Esophagus muscularis mucosa (tissue), 4 donors: ENCODE measurements around the gene PEPD. TPM values are rescaled to one million over a fixed set of nuclear protein-coding genes. Genes with fewer than 3 reads are reported as not detected.

Source experiments
- DNase-seq: peaks from one replicate; pipeline ENCODE4 v3.0.0-alpha.2; 2017; ENCODE audit errors: extremely low spot score
- H3K27ac ChIP-seq, 4 donors: fragments of 200-600 bp; sonication (generic); replicated peaks in 1 of 4; 1 replicate in 3 of 4; 2 replicates in 1 of 4; pipeline ENCODE4 v1.5.1; 2016 to 2019; ENCODE audit warnings: mild to moderate bottlenecking in 1 of 4
- H3K27me3 ChIP-seq, 4 donors: fragments of 200-600 bp; sonication (generic); one replicate each; pipeline versions ENCODE4 v1.5.1 to v1.6.0; 2016 to 2019
- H3K36me3 ChIP-seq, 4 donors: fragments of 200-600 bp; sonication (generic); one replicate each; pipeline ENCODE4 v1.5.1; 2016 to 2019
- H3K4me1 ChIP-seq, 4 donors: fragments of 200-600 bp; sonication (generic); one replicate each; pipeline ENCODE4 v1.5.1; 2016 to 2019
- H3K4me3 ChIP-seq, 4 donors: fragments of 200-600 bp; sonication (generic); 1 replicate in 2 of 4; 2 replicates in 2 of 4; pipeline ENCODE4 v1.5.1; 2016 to 2019; ENCODE audit warnings: mild to moderate bottlenecking in 4 of 4, moderate library complexity in 1 of 4
- H3K9me3 ChIP-seq, 4 donors: fragments of 200-600 bp; sonication (generic); 1 replicate in 3 of 4; 2 replicates in 1 of 4; pipeline ENCODE4 v1.5.1; 2016 to 2019
- EP300 ChIP-seq: sonication (generic); formaldehyde crosslinking; IDR thresholded peaks from one replicate; pipeline ENCODE4 v1.6.1; 2017; ENCODE audit warnings: antibody characterized with exemption
- POLR2A ChIP-seq: fragments of 450-650 bp; IDR thresholded peaks from one replicate; pipeline ENCODE4 v1.6.1; 2017; ENCODE audit warnings: antibody characterized with exemption, moderate library complexity, mild to moderate bottlenecking, low read depth
- POLR2AphosphoS5 ChIP-seq, 2 donors: sonication (generic); formaldehyde crosslinking; IDR thresholded peaks; one replicate each; pipeline ENCODE4 v1.6.1; 2017; ENCODE audit warnings: antibody characterized with exemption in 2 of 2
- WGBS: methylation state at CpG from one replicate; pipeline ENCODE4 v1.1.5; 2018; 5-methylcytosine and 5-hydroxymethylcytosine counted together
- intact Hi-C: fragments of 100-400 bp; cut with DNase I; formaldehyde crosslinking; loops from one replicate; pipeline ENCODE4 v1.15.1; 2023
- total RNA-seq, 4 donors: library from RNA; depleted of rRNA; stranded (reverse); fragments of >200 nt; gene quantifications; one replicate each; pipeline versions ENCODE4 v1.1.0 to v1.2.1, GENCODE V29; 2016
- TF ChIP-seq, protein P1 (sequence below), 3 experiments: fragments of 200-600 bp in 2 of 3; fragments of 450-650 bp in 1 of 3; sonication (generic) in 2 of 3; IDR thresholded peaks; one replicate each; pipeline ENCODE4 v1.5.1; 2017 to 2019; ENCODE audit warnings: antibody characterized with exemption in 3 of 3, mild to moderate bottlenecking in 2 of 3, moderate library complexity in 1 of 3

The PEPD gene
- total RNA-seq, 4 donors from 2014 or later: 59.8 to 90.9 (median 73.0) TPM

- H3K27ac ChIP-seq: no peak overlapping the region
- H3K4me3 ChIP-seq: no peak overlapping the region
- DNase-seq: no peak
- H3K27me3 ChIP-seq: no peaks in the 10 kb centered on the region
- intact Hi-C loops: no loop called here
- 95% methylated on average over 3 of the region's 3 CpGs for WGBS
- TF ChIP-seq POLR2AphosphoS5 (IDR thresholded peaks at IDR 0.05): no peak
- TF ChIP-seq POLR2A: no peak
- no peak for TF ChIP-seq EP300
- TF ChIP-seq, protein P1, sequence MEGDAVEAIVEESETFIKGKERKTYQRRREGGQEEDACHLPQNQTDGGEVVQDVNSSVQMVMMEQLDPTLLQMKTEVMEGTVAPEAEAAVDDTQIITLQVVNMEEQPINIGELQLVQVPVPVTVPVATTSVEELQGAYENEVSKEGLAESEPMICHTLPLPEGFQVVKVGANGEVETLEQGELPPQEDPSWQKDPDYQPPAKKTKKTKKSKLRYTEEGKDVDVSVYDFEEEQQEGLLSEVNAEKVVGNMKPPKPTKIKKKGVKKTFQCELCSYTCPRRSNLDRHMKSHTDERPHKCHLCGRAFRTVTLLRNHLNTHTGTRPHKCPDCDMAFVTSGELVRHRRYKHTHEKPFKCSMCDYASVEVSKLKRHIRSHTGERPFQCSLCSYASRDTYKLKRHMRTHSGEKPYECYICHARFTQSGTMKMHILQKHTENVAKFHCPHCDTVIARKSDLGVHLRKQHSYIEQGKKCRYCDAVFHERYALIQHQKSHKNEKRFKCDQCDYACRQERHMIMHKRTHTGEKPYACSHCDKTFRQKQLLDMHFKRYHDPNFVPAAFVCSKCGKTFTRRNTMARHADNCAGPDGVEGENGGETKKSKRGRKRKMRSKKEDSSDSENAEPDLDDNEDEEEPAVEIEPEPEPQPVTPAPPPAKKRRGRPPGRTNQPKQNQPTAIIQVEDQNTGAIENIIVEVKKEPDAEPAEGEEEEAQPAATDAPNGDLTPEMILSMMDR (IDR thresholded peaks at IDR 0.05): no peak
- no peaks in the 10 kb centered on the region for H3K9me3 ChIP-seq
- H3K36me3 ChIP-seq: peaks cover 0 to 18% (median 7%) of the 10 kb centered on the region in 4 donors
- H3K4me1 ChIP-seq: no peaks in the 10 kb centered on the region
These were observed 68.3 kb downstream of the PEPD start for GRCh38 chr19:33453265-33453664.

- H3K4me3 ChIP-seq: no peak overlapping the region
- H3K4me1 ChIP-seq: no peaks in the 10 kb centered on the region
- intact Hi-C loops: no loop called here
- 97% methylated on average over 7 of the region's 7 CpGs for WGBS
- H3K9me3 ChIP-seq: no peaks in the 10 kb centered on the region
- H3K27me3 ChIP-seq: no peaks in the 10 kb centered on the region
- TF ChIP-seq EP300 (no peak), POLR2A (no peak)
- TF ChIP-seq, protein P1 (IDR thresholded peaks at IDR 0.05): no peak
- peaks cover 0 to 20% (median 9%) of the 10 kb centered on the region in 4 donors for H3K36me3 ChIP-seq
- no peak for DNase-seq
- no peak overlapping the region for H3K27ac ChIP-seq
These were observed 70.9 kb downstream of the PEPD start for GRCh38 chr19:33450689-33451088.

DNA sequence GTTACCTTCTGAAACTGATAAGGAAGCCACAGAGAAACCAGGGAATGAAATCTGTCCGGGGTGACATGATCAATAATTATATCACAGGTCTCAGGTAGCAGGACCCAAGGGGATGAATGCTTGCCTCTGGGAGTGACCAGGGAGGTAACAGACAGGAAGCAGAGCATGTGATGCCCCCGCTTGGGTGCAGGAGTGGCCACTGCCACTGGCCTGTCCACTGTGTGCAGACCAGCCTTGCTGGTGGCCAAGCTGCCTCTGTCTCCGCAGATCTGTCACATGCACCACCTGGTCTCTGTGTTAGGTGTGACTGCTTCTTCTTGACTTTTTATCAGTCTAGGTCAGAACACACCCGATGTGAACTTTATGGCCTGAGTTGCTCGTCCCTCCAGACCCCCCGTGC lies 71.8 kb downstream of the PEPD start:
- no peak for DNase-seq
- H3K9me3 ChIP-seq: no peaks in the 10 kb centered on the region
- no peaks in the 10 kb centered on the region for H3K4me1 ChIP-seq
- intact Hi-C loops: no loop called here
- TF ChIP-seq POLR2A (no peak), EP300 (no peak), POLR2AphosphoS5 (IDR thresholded peaks at IDR 0.05) (no peak)
- TF ChIP-seq, protein P1 (IDR thresholded peaks at IDR 0.05): no peak
- WGBS: 87% methylated on average over 6 of the region's 6 CpGs
- no peaks in the 10 kb centered on the region for H3K27me3 ChIP-seq
- no peak overlapping the region for H3K4me3 ChIP-seq
- peaks cover 0 to 29% (median 9%) of the 10 kb centered on the region in 4 donors for H3K36me3 ChIP-seq
- H3K27ac ChIP-seq: no peak overlapping the region

- TF ChIP-seq POLR2AphosphoS5 (IDR thresholded peaks at IDR 0.05) (no peak), EP300 (no peak), POLR2A (no peak)
- TF ChIP-seq, protein P1 (IDR thresholded peaks at IDR 0.05): no peak
- DNase-seq: no peak
- Histone ChIP-seq H3K4me1 (no peaks in the 10 kb centered on the region), H3K9me3 (no peaks in the 10 kb centered on the region), H3K4me3 (no peak overlapping the region), H3K27ac (no peak overlapping the region), H3K27me3 (no peaks in the 10 kb centered on the region), H3K36me3 (peaks cover 0 to 40% (median 9%) of the 10 kb centered on the region in 4 donors)
- 95% methylated on average over 8 of the region's 9 CpGs for WGBS
- intact Hi-C loops: no loop called here
These were observed 73.5 kb downstream of the PEPD start for GRCh38 chr19:33448159-33448516.
